Hepatocyte (in vitro differentiated cells): ENCODE results near the gene NEDD4L.

Source experiments
- EZH2 ChIP-seq: fragments of 200-600 bp; sonication (generic); IDR thresholded peaks from 2 replicates; pipeline ENCODE4 v1.6.1; 2016; ENCODE audit warnings: antibody characterized with exemption, mild to moderate bottlenecking, borderline replicate concordance
- EZH2phosphoT487 ChIP-seq: fragments of 200-600 bp; sonication (generic); IDR thresholded peaks from one replicate; pipeline ENCODE4 v1.6.1; 2018; ENCODE audit warnings: antibody characterized with exemption, mild to moderate bottlenecking, low read depth, moderate library complexity; ENCODE audit not compliant: unreplicated experiment, severe bottlenecking

- TF ChIP-seq EZH2phosphoT487 (no peak), EZH2 (no peak)
Observed at GRCh38 chr18:58028109-58028784, 15.8 kb upstream of the NEDD4L start.
